Measurements from ENCODE around the gene DAPK2.

DAPK2 gene

GRCh38 chr15:63994073-63994600, 52.1 kb downstream of the DAPK2 start:
- DNase-seq: no peak

GRCh38 chr15:63992300-63992699, 54.0 kb downstream of the DAPK2 start:
- DNase-seq: no peak

- DNase-seq: no peak
Measured at GRCh38 chr15:63991706-63992105, 54.6 kb downstream of the DAPK2 start.

- DNase-seq: peak; percentile 19
Measured at GRCh38 chr15:63990454-63990853, 55.8 kb downstream of the DAPK2 start.

- no peak for DNase-seq
Measured at GRCh38 chr15:63987796-63988378, 58.4 kb downstream of the DAPK2 start.

GRCh38 chr15:63986751-63987341, 59.4 kb downstream of the DAPK2 start:
- DNase-seq: peak; percentile 67

- no peak for DNase-seq
Measured at GRCh38 chr15:63986185-63986680, 60.1 kb downstream of the DAPK2 start.

GRCh38 chr15:63985221-63986184, 60.8 kb downstream of the DAPK2 start:
- no peak for DNase-seq

GRCh38 chr15:63984331-63984730, 62.0 kb downstream of the DAPK2 start:
- DNase-seq: no peak

GRCh38 chr15:63983061-63983711, 63.1 kb downstream of the DAPK2 start:
- DNase-seq: peak; percentile 43

GRCh38 chr15:63982381-63982854, 63.9 kb downstream of the DAPK2 start:
- no peak for DNase-seq

GRCh38 chr15:63981596-63982320, 64.5 kb downstream of the DAPK2 start:
- no peak for DNase-seq

GRCh38 chr15:63979262-63979793, 67.0 kb downstream of the DAPK2 start:
- DNase-seq: no peak

- no peak for DNase-seq
Measured at GRCh38 chr15:63978511-63979261, 67.6 kb downstream of the DAPK2 start.

- DNase-seq: no peak
Measured at GRCh38 chr15:63977119-63977518, 69.2 kb downstream of the DAPK2 start.

- DNase-seq: no peak
Measured at GRCh38 chr15:63974021-63974420, 72.3 kb downstream of the DAPK2 start.

- no peak for DNase-seq
Measured at GRCh38 chr15:63973212-63974009, 72.9 kb downstream of the DAPK2 start.

- DNase-seq: no peak
Measured at GRCh38 chr15:63972801-63973200, 73.5 kb downstream of the DAPK2 start.

GRCh38 chr15:63971904-63972303, 74.4 kb downstream of the DAPK2 start:
- no peak for DNase-seq

- DNase-seq: no peak
Measured at GRCh38 chr15:63971427-63971805, 74.9 kb downstream of the DAPK2 start.
